PC-3 (cell line): ENCODE results near the gene CFAP299. TPM values are rescaled to one million over a fixed set of nuclear protein-coding genes. Genes with fewer than 3 reads are reported as not detected.
A peak's percentile ranks its signal among the peaks of the same experiment; 100 is the strongest.

Experiments
- ATAC-seq: fragments of 200-7000 bp; cut with Tn5 transposase; 2 replicates; pipeline ENCODE4 v1.9.1; 2020; ENCODE audit warnings: mild to moderate bottlenecking, moderate library complexity
- BruUV-seq: library from RNA; stranded (reverse); fragments of 400-500 nt; replicated peaks from 2 replicates; lab custom pipeline; 2021; lab: Mats Ljungman, UMichigan
- CTCF ChIA-PET: fragments of 300-600 bp; sonication (Branson Sonifier 250); formaldehyde crosslinking; loops from one replicate; lab custom pipeline; 2022; ENCODE audit warnings: antibody characterized with exemption; lab: Charles Lee
- POLR2A ChIA-PET: fragments of 300-600 bp; sonication (Branson Sonifier 250); formaldehyde crosslinking; loops from one replicate; lab custom pipeline; 2022; ENCODE audit warnings: antibody characterized with exemption; ENCODE audit not compliant: unreplicated experiment; lab: Charles Lee
- DNase-seq: peaks from one replicate; pipeline ENCODE4 v3.0.0-alpha.2; 2015
- H2AFZ ChIP-seq: fragments of 300-600 bp; sonication (generic); 2 replicates; pipeline ENCODE4 v1.6.0; 2016; ENCODE audit warnings: antibody characterized with exemption, low read length
- H3F3A ChIP-seq: fragments of 300-600 bp; sonication (generic); one replicate; pipeline ENCODE4 v1.6.0; 2017; ENCODE audit warnings: antibody characterized with exemption, low read length, control low read depth, mild to moderate bottlenecking; ENCODE audit not compliant: unreplicated experiment
- H3K27ac ChIP-seq: fragments of 300-600 bp; sonication (generic); 2 replicates; pipeline ENCODE4 v1.5.1; 2016; ENCODE audit warnings: mild to moderate bottlenecking, low read length
- H3K27me3 ChIP-seq: fragments of 300-600 bp; sonication (generic); 2 replicates; pipeline ENCODE4 v1.6.1; 2016; ENCODE audit warnings: low read length, mixed read lengths
- H3K36me3 ChIP-seq: fragments of 300-600 bp; sonication (generic); 2 replicates; pipeline ENCODE4 v1.6.1; 2016; ENCODE audit warnings: low read depth, mixed run types, low read length, mixed read lengths
- H3K4me1 ChIP-seq: fragments of 300-600 bp; sonication (generic); 2 replicates; pipeline ENCODE4 v1.5.1; 2016; ENCODE audit warnings: low read length; ENCODE audit not compliant: insufficient read depth
- H3K4me2 ChIP-seq: fragments of 300-600 bp; sonication (generic); 2 replicates; pipeline ENCODE4 v1.6.0; 2016; ENCODE audit warnings: low read length
- H3K4me3 ChIP-seq: fragments of 300-600 bp; sonication (generic); 2 replicates; pipeline ENCODE4 v1.5.1; 2016; ENCODE audit warnings: mild to moderate bottlenecking, low read length, mixed read lengths
- H3K79me2 ChIP-seq: fragments of 300-600 bp; sonication (generic); 2 replicates; pipeline ENCODE4 v1.6.1; 2017; ENCODE audit warnings: low read length, mixed read lengths
- H3K9ac ChIP-seq: fragments of 300-600 bp; sonication (generic); 2 replicates; pipeline ENCODE4 v1.6.0; 2016; ENCODE audit warnings: mild to moderate bottlenecking, low read length
- H3K9me2 ChIP-seq: fragments of 300-600 bp; sonication (generic); replicated peaks from 2 replicates; pipeline ENCODE4 v1.6.1; 2016; ENCODE audit warnings: mixed run types, low read length, mixed read lengths
- H3K9me3 ChIP-seq: fragments of 300-600 bp; sonication (generic); 2 replicates; pipeline ENCODE4 v1.6.1; 2016; ENCODE audit warnings: low read length, mixed read lengths
- H4K20me1 ChIP-seq: fragments of 300-600 bp; sonication (generic); 2 replicates; pipeline ENCODE4 v1.6.1; 2016; ENCODE audit warnings: low read length, mixed read lengths
- CTCF ChIP-seq: fragments of 300-600 bp; sonication (generic); conservative IDR thresholded peaks from 2 replicates; pipeline ENCODE4 v1.5.1; 2017; ENCODE audit warnings: antibody characterized with exemption, low read depth, mild to moderate bottlenecking, low read length
- EZH2 ChIP-seq: fragments of 300-600 bp; sonication (generic); IDR thresholded peaks from one replicate; pipeline ENCODE4 v1.6.1; 2017; ENCODE audit warnings: antibody characterized with exemption, mild to moderate bottlenecking, low read length; ENCODE audit not compliant: unreplicated experiment
- EZH2phosphoT487 ChIP-seq: fragments of 300-600 bp; sonication (generic); IDR thresholded peaks from 2 replicates; pipeline ENCODE4 v1.6.1; 2018; ENCODE audit warnings: mild to moderate bottlenecking, antibody characterized with exemption, low read length, borderline replicate concordance
- intact Hi-C: fragments of 100-400 bp; cut with micrococcal nuclease; formaldehyde crosslinking; loops from 2 replicates; pipeline ENCODE4 v1.9.0; 2023
- total RNA-seq: library from RNA; depleted of rRNA; stranded (reverse); fragments of >200 nt; gene quantifications from 2 replicates; pipeline ENCODE4 v1.2.3, GENCODE V29; 2014

Gene CFAP299
- total RNA-seq, 1 experiment from 2014 or later, result not detected

GRCh38 chr4:80587871-80588385, 252.4 kb downstream of the CFAP299 start:
- intact Hi-C loops, result no loop called here
- H3F3A ChIP-seq, result no peaks in the 10 kb centered on the region
- no peaks in the 10 kb centered on the region for H3K27me3 ChIP-seq
- H3K27ac ChIP-seq, result peak overlapping the region; percentile 77; the same call in 1 of the 2 replicates
- peaks cover 7% of the 10 kb centered on the region; the same call in 1 of the 2 replicates for H3K4me1 ChIP-seq
- no peaks in the 10 kb centered on the region for H4K20me1 ChIP-seq
- no peaks in the 10 kb centered on the region for H3K79me2 ChIP-seq
- DNase-seq (no peak), ATAC-seq (no peak)
- no peak overlapping the region for H3K9ac ChIP-seq
- no peaks in the 10 kb centered on the region for H3K36me3 ChIP-seq
- no peak overlapping the region for H3K4me2 ChIP-seq
- no TSS peak for BruUV-seq
- ChIA-PET CTCF (no interaction called here), POLR2A (no interaction called here)
- H3K9me2 ChIP-seq, result no peaks in the 10 kb centered on the region
- no peak overlapping the region for H3K4me3 ChIP-seq
- no peak overlapping the region for H2AFZ ChIP-seq
- no peak for TF ChIP-seq EZH2
- TF ChIP-seq CTCF, result no peak
- TF ChIP-seq EZH2phosphoT487, result no peak
- no peaks in the 10 kb centered on the region for H3K9me3 ChIP-seq

- H3K9me3 ChIP-seq, result no peaks in the 10 kb centered on the region
- no peaks in the 10 kb centered on the region for H3F3A ChIP-seq
- ATAC-seq (0 out of 2 replicates have a peak, but pooled peaks have one; percentile 37), DNase-seq (peak; percentile 14)
- BruUV-seq, result no TSS peak
- no peaks in the 10 kb centered on the region for H3K9me2 ChIP-seq
- no peak overlapping the region for H2AFZ ChIP-seq
- H3K79me2 ChIP-seq, result no peaks in the 10 kb centered on the region
- TF ChIP-seq CTCF, result peak; percentile 33
- TF ChIP-seq EZH2phosphoT487, result no peak
- H3K27ac ChIP-seq, result no peak overlapping the region
- ChIA-PET POLR2A (no interaction called here), CTCF (interaction anchor here (0.6 kb wide), 1 partner anchor 138 kb away, joined by 3 read pairs; no protein-coding TSS in a partner anchor)
- H3K9ac ChIP-seq, result no peak overlapping the region
- H4K20me1 ChIP-seq, result no peaks in the 10 kb centered on the region
- intact Hi-C loops, result no loop called here
- H3K27me3 ChIP-seq, result no peaks in the 10 kb centered on the region
- no peak overlapping the region for H3K4me2 ChIP-seq
- no peak overlapping the region for H3K4me3 ChIP-seq
- H3K4me1 ChIP-seq, result no peaks in the 10 kb centered on the region
- no peaks in the 10 kb centered on the region for H3K36me3 ChIP-seq
These were observed 257.4 kb downstream of the CFAP299 start for GRCh38 chr4:80592950-80593349.

- Histone ChIP-seq H3K4me1 (no peaks in the 10 kb centered on the region), H3K9ac (no peak overlapping the region), H3K36me3 (no peaks in the 10 kb centered on the region), H3K4me2 (no peak overlapping the region), H3K4me3 (no peak overlapping the region), H2AFZ (no peak overlapping the region), H3K9me2 (no peaks in the 10 kb centered on the region), H3K27me3 (no peaks in the 10 kb centered on the region), H3K79me2 (no peaks in the 10 kb centered on the region), H3K27ac (no peak overlapping the region), H3F3A (no peaks in the 10 kb centered on the region), H3K9me3 (no peaks in the 10 kb centered on the region), H4K20me1 (no peaks in the 10 kb centered on the region)
- ATAC-seq (no peak), DNase-seq (no peak)
- intact Hi-C loops, result no loop called here
- no TSS peak for BruUV-seq
- TF ChIP-seq EZH2phosphoT487 (no peak), CTCF (no peak), EZH2 (no peak)
- ChIA-PET POLR2A (no interaction called here), CTCF (no interaction called here)
These were observed 259.2 kb downstream of the CFAP299 start for GRCh38 chr4:80594701-80595100.
